HCT116 (cell line): Measurements from ENCODE around the gene TIGAR. TPM values are rescaled to one million over a fixed set of nuclear protein-coding genes. Genes with fewer than 3 reads are reported as not detected.

ENCODE experiments used
- ATAC-seq: fragments of 200-7000 bp; cut with Tn5 transposase; 2 replicates; pipeline ENCODE4 v1.9.1; 2020; ENCODE audit warnings: mild to moderate bottlenecking, moderate library complexity
- BruUV-seq: library from RNA; stranded (reverse); fragments of 400-500 nt; replicated peaks from 2 replicates; lab custom pipeline; 2021; lab: Mats Ljungman, UMichigan
- CTCF ChIA-PET: fragments of 300-600 bp; sonication (Branson Sonifier 250); formaldehyde crosslinking; loops from one replicate; lab custom pipeline; 2021; ENCODE audit warnings: antibody characterized with exemption; lab: Charles Lee
- POLR2A ChIA-PET: fragments of 300-600, 350-600 bp; sonication (Branson Sonifier 250); formaldehyde crosslinking; loops from one replicate; lab custom pipeline; 2021; ENCODE audit warnings: antibody characterized with exemption; lab: Charles Lee
- RAD21 ChIA-PET, 2 experiments: fragments of 300-600 bp; sonication (Branson Sonifier 250); formaldehyde crosslinking; loops; one replicate each; lab custom pipeline; 2023; ENCODE audit warnings: low total read pairs in 2 of 2; ENCODE audit not compliant: uncharacterized antibody in 2 of 2, unreplicated experiment in 2 of 2, low non-redundant PET in 1 of 2; lab: Charles Lee
- DNase-seq: peaks from one replicate; pipeline ENCODE4 v3.0.0-alpha.2; 2010; ENCODE audit warnings: low read depth, low spot score
- H2AFZ ChIP-seq: fragments of 200-600 bp; shearing (Covaris generic), sonication (generic); 2 replicates; pipeline ENCODE4 v1.6.1; 2017; ENCODE audit warnings: low read depth, mixed run types, mixed read lengths, antibody characterized with exemption, low read length; ENCODE audit not compliant: poor library complexity, severe bottlenecking
- H3K27ac ChIP-seq: 2 replicates; pipeline ENCODE4 v1.5.1; 2012; ENCODE audit warnings: low read depth, low read length
- H3K27me3 ChIP-seq: fragments of 200-600 bp; sonication (generic); 2 replicates; pipeline ENCODE4 v1.6.1; 2016; ENCODE audit warnings: mixed run types, low read length, mixed read lengths; ENCODE audit not compliant: insufficient read depth
- H3K36me3 ChIP-seq, 2 experiments: fragments of 200-500 bp in 1 of 2; fragments of 200-600 bp in 1 of 2; sonication (Bioruptor generic) in 1 of 2; sonication (generic) in 1 of 2; 2 replicates each; pipeline versions ENCODE4 v1.5.1 to v1.6.1; 2014 to 2016; ENCODE audit warnings: low read length in 2 of 2, inconsistent platforms in 1 of 2, mixed read lengths in 1 of 2, mixed run types in 1 of 2; ENCODE audit not compliant: insufficient read depth in 2 of 2, control insufficient read depth in 1 of 2
- H3K4me1 ChIP-seq, 2 experiments: fragments of 200-600 bp in 1 of 2; sonication (generic) in 1 of 2; 2 replicates each; pipeline versions ENCODE4 v1.5.1 to v1.6.1; 2012 to 2017; ENCODE audit warnings: low read length in 2 of 2, inconsistent platforms in 1 of 2, mild to moderate bottlenecking in 1 of 2, mixed read lengths in 1 of 2, mixed run types in 1 of 2, moderate library complexity in 1 of 2; ENCODE audit not compliant: insufficient read depth in 2 of 2, control insufficient read depth in 1 of 2
- H3K4me2 ChIP-seq: fragments of 200-600 bp; sonication (generic); 2 replicates; pipeline ENCODE4 v1.6.1; 2017; ENCODE audit warnings: mixed run types, low read length, mixed read lengths
- H3K4me3 ChIP-seq, 2 experiments: fragments of 200-600 bp in 1 of 2; sonication (generic) in 1 of 2; replicated peaks in 1 of 2; 2 replicates each; pipeline ENCODE4 v1.5.1; 2011 to 2016; ENCODE audit warnings: low read length in 2 of 2, control low read depth in 1 of 2, low read depth in 1 of 2, mild to moderate bottlenecking in 1 of 2, mixed read lengths in 1 of 2, mixed run types in 1 of 2
- H3K79me2 ChIP-seq: fragments of 200-600 bp; sonication (generic); 2 replicates; pipeline ENCODE4 v1.6.1; 2017; ENCODE audit warnings: mild to moderate bottlenecking, mixed run types, low read length, moderate library complexity, mixed read lengths; ENCODE audit not compliant: insufficient read depth
- H3K9ac ChIP-seq: fragments of 200-600 bp; sonication (generic); 2 replicates; pipeline ENCODE4 v1.6.1; 2016; ENCODE audit warnings: low read length, mixed read lengths
- H3K9me2 ChIP-seq: fragments of 200-600 bp; sonication (generic), shearing (Covaris generic); 2 replicates; pipeline ENCODE4 v1.6.1; 2017; ENCODE audit warnings: mixed run types, mild to moderate bottlenecking, moderate library complexity; ENCODE audit not compliant: insufficient read depth
- H3K9me3 ChIP-seq, 2 experiments: fragments of 200-500 bp in 1 of 2; fragments of 200-600 bp in 1 of 2; sonication (Bioruptor generic) in 1 of 2; sonication (generic) in 1 of 2; 2 replicates each; pipeline ENCODE4 v1.6.1; 2014 to 2017; ENCODE audit warnings: low read length in 2 of 2, mixed read lengths in 2 of 2, inconsistent platforms in 1 of 2, low read depth in 1 of 2, mild to moderate bottlenecking in 1 of 2, mixed run types in 1 of 2, moderate library complexity in 1 of 2; ENCODE audit not compliant: control insufficient read depth in 1 of 2, insufficient read depth in 1 of 2
- H4K20me1 ChIP-seq: fragments of 200-600 bp; sonication (generic), shearing (Covaris generic); 2 replicates; pipeline ENCODE4 v1.6.1; 2017; ENCODE audit warnings: mixed run types, mild to moderate bottlenecking, moderate library complexity; ENCODE audit not compliant: insufficient read depth
- CEBPB ChIP-seq: IDR thresholded peaks from 2 replicates; pipeline ENCODE4 v1.6.1; 2012; ENCODE audit warnings: low read depth
- CTCF ChIP-seq, 3 experiments: fragments of 200-600 bp in 1 of 3; sonication (generic) in 1 of 3; IDR thresholded peaks in 2 of 3; conservative IDR thresholded peaks in 1 of 3; 2 replicates each; pipeline ENCODE4 v1.5.1; 2012 to 2017; ENCODE audit warnings: low read depth in 2 of 3, low read length in 2 of 3, antibody characterized with exemption in 1 of 3, borderline replicate concordance in 1 of 3, control low read depth in 1 of 3, mild to moderate bottlenecking in 1 of 3, mixed read lengths in 1 of 3, mixed run types in 1 of 3, moderate library complexity in 1 of 3; ENCODE audit not compliant: insufficient read depth in 1 of 3
- EGR1 ChIP-seq: IDR thresholded peaks from 2 replicates; pipeline ENCODE4 v1.6.1; 2012; ENCODE audit warnings: low read depth
- ELF1 ChIP-seq: IDR thresholded peaks from 2 replicates; pipeline ENCODE4 v1.6.1; 2012; ENCODE audit warnings: low read depth, borderline replicate concordance
- EZH2 ChIP-seq: fragments of 200-600 bp; sonication (generic); IDR thresholded peaks from 2 replicates; pipeline ENCODE4 v1.6.1; 2017; ENCODE audit warnings: antibody characterized with exemption, mixed run types
- EZH2phosphoT487 ChIP-seq: fragments of 200-600 bp; IDR thresholded peaks from 2 replicates; pipeline ENCODE4 v1.6.1; 2018; ENCODE audit warnings: antibody characterized with exemption, borderline replicate concordance
- JUND ChIP-seq: IDR thresholded peaks from 2 replicates; pipeline ENCODE4 v1.6.1; 2012
- MAX ChIP-seq: IDR thresholded peaks from 2 replicates; pipeline ENCODE4 v1.6.1; 2012
- POLR2A ChIP-seq: IDR thresholded peaks from 2 replicates; pipeline ENCODE4 v1.7.0; 2011; ENCODE audit warnings: borderline replicate concordance; ENCODE audit not compliant: insufficient read depth, insufficient read length; ENCODE audit errors: extremely low read depth
- POLR2AphosphoS5 ChIP-seq: IDR thresholded peaks from 2 replicates; pipeline ENCODE4 v1.6.1; 2011; ENCODE audit warnings: mild to moderate bottlenecking, low read depth, low read length, moderate library complexity
- RAD21 ChIP-seq: IDR thresholded peaks from 2 replicates; pipeline ENCODE4 v1.6.1; 2012; ENCODE audit warnings: low read depth, mild to moderate bottlenecking
- REST ChIP-seq: IDR thresholded peaks from 2 replicates; pipeline ENCODE4 v1.6.1; 2012; ENCODE audit warnings: low read depth
- SIN3A ChIP-seq: IDR thresholded peaks from 2 replicates; pipeline ENCODE4 v1.6.1; 2012; ENCODE audit warnings: low read depth
- SP1 ChIP-seq: IDR thresholded peaks from 2 replicates; pipeline ENCODE4 v1.6.1; 2012; ENCODE audit warnings: low read depth
- SRF ChIP-seq: IDR thresholded peaks from 2 replicates; pipeline ENCODE4 v1.6.1; 2012; ENCODE audit warnings: low read depth
- TCF7L2 ChIP-seq: IDR thresholded peaks from 2 replicates; pipeline ENCODE4 v1.7.0; 2011; ENCODE audit warnings: borderline replicate concordance, inconsistent platforms; ENCODE audit not compliant: insufficient read depth, insufficient read length; ENCODE audit errors: extremely low read depth
- ZFX ChIP-seq: fragments of 450-650 bp; IDR thresholded peaks from 2 replicates; pipeline ENCODE4 v1.6.1; 2017
- ZNF274 ChIP-seq: fragments of 200-500 bp; sonication (Bioruptor generic); IDR thresholded peaks from 2 replicates; pipeline ENCODE4 v1.6.1; 2014; ENCODE audit warnings: mild to moderate bottlenecking, low read depth, low read length, inconsistent platforms
- intact Hi-C: fragments of 100-400 bp; cut with micrococcal nuclease; formaldehyde crosslinking; loops from 2 replicates; pipeline ENCODE4 v1.10.0; 2022
- total RNA-seq: library from RNA; stranded (reverse); gene quantifications from one replicate; pipeline ENCODE4 v1.2.1, GENCODE V29; 2021; ENCODE audit not compliant: unreplicated experiment

TIGAR gene
- total RNA-seq, 1 experiment from 2014 or later = 13.7 TPM

DNA sequence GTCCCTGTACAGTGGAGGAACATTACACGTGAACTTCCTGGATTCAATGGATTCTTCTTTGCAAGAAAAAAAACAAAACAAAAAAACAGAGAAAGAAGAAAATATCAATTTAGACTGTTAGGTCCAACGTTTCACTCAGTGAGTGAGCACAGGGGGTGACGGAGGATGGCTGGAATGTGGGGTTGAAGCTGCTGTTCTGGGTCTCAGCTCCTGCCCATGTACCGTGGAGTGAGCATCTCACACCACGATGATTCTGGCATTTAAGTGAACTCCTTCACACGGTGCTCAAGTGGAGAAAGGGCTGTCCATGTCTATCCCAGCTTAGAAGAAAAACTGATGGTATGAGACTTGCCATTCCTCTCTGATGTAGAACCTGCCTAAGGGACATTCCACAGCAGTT, 24.3 kb upstream of the TIGAR start:
- Histone ChIP-seq H2AFZ (no peak overlapping the region), H3K4me1 (no peaks in the 10 kb centered on the region), H3K79me2 (no peaks in the 10 kb centered on the region), H3K9me2 (no peaks in the 10 kb centered on the region), H4K20me1 (no peaks in the 10 kb centered on the region), H3K4me3 (no peak overlapping the region), H3K9ac (no peak overlapping the region), H3K9me3 (no peaks in the 10 kb centered on the region), H3K4me2 (no peak overlapping the region), H3K27me3 (peaks cover 25% of the 10 kb centered on the region), H3K27ac (no peak overlapping the region), H3K36me3 (no peaks in the 10 kb centered on the region)
- DNase-seq = no peak
- ChIA-PET RAD21 (interaction anchor here in 1 of 2 experiments (0.6 kb wide), 1 partner anchor 36 kb away, joined by 6 read pairs; no protein-coding TSS in a partner anchor), POLR2A (no interaction called here), CTCF (no interaction called here)
- ATAC-seq = no peak
- TF ChIP-seq SP1 (no peak), REST (no peak), SRF (no peak), MAX (no peak), ZFX (no peak), ELF1 (no peak), EZH2 (no peak), EZH2phosphoT487 (no peak), CTCF (IDR thresholded peaks at IDR 0.05 in 2 of 3, conservative IDR thresholded peaks at IDR 0.05 in 1 of 3; ENCODE audit: borderline replicate concordance in 1 of 3, insufficient read depth in 1 of 3, low read depth in 2 of 3, low read length in 2 of 3) (no peak), JUND (no peak), EGR1 (no peak), ZNF274 (no peak), CEBPB (no peak), SIN3A (no peak), RAD21 (no peak), TCF7L2 (no peak), POLR2AphosphoS5 (no peak), POLR2A (no peak)
- no TSS peak for BruUV-seq
- intact Hi-C loops = no loop called here
